GM12874 (cell line): ENCODE data around the gene NEURL2.

ENCODE experiments used
- CTCF ChIP-seq: IDR thresholded peaks from 2 replicates; pipeline ENCODE4 v1.5.1; 2011; ENCODE audit warnings: low read depth, mild to moderate bottlenecking, control low read depth, low read length, moderate library complexity; ENCODE audit not compliant: insufficient read depth

NEURL2 gene

GRCh38 chr20:45867819-45868176 is 23.2 kb downstream of the NEURL2 start:
- no peak for TF ChIP-seq CTCF

- no peak for TF ChIP-seq CTCF
These were observed 23.7 kb downstream of the NEURL2 start for GRCh38 chr20:45867136-45867818.

- no peak for TF ChIP-seq CTCF
These were observed 24.6 kb downstream of the NEURL2 start for GRCh38 chr20:45866454-45866853.

GRCh38 chr20:45863543-45864470 is 27.2 kb downstream of the NEURL2 start:
- TF ChIP-seq CTCF, result no peak

- no peak for TF ChIP-seq CTCF
These were observed 29.6 kb downstream of the NEURL2 start for GRCh38 chr20:45861221-45862075.

GRCh38 chr20:45860560-45861220 is 30.3 kb downstream of the NEURL2 start:
- TF ChIP-seq CTCF, result no peak

- TF ChIP-seq CTCF, result no peak
These were observed 31.1 kb downstream of the NEURL2 start for GRCh38 chr20:45859916-45860315.
